B cell (primary cell): ENCODE measurements around the gene PCOLCE2.

ENCODE experiments used
- CTCF ChIP-seq: fragments of 200-600 bp; IDR thresholded peaks from one replicate; pipeline ENCODE4 v1.8.0; 2022; ENCODE audit warnings: antibody characterized with exemption, mild to moderate bottlenecking
- EZH2 ChIP-seq: IDR thresholded peaks from 2 replicates; pipeline ENCODE4 v1.6.1; 2012; ENCODE audit warnings: borderline replicate concordance, low read depth, mild to moderate bottlenecking, moderate library complexity, low read length; ENCODE audit not compliant: insufficient read depth, poor library complexity, severe bottlenecking

GRCh38 chr3:142923694-142924093 lies 34.8 kb upstream of the PCOLCE2 start:
- no peak for TF ChIP-seq CTCF
- no peak for TF ChIP-seq EZH2
